A673 (cell line): ENCODE measurements around the gene CPXM2. TPM values are rescaled to one million over a fixed set of nuclear protein-coding genes. Genes with fewer than 3 reads are reported as not detected.

Source experiments
- BruUV-seq: library from RNA; stranded (reverse); fragments of 400-500 nt; replicated peaks from 2 replicates; lab custom pipeline; 2021; lab: Mats Ljungman, UMichigan
- CTCF ChIA-PET: fragments of 300-600 bp; sonication (Branson Sonifier 250); formaldehyde crosslinking; loops from one replicate; lab custom pipeline; 2022; ENCODE audit warnings: antibody characterized with exemption; lab: Charles Lee
- POLR2A ChIA-PET: fragments of 300-600 bp; sonication (Branson Sonifier 250); formaldehyde crosslinking; loops from one replicate; lab custom pipeline; 2022; ENCODE audit warnings: antibody characterized with exemption; ENCODE audit not compliant: low non-redundant PET; lab: Charles Lee
- DNase-seq: peaks from one replicate; pipeline ENCODE4 v3.0.0-alpha.2; 2015; ENCODE audit warnings: low spot score
- H3K27ac ChIP-seq: fragments of 200-600 bp; sonication (generic); 2 replicates; pipeline ENCODE4 v1.5.1; 2016; ENCODE audit warnings: mixed run types, low read depth, mild to moderate bottlenecking, mixed read lengths, antibody characterized with exemption, low read length; ENCODE audit not compliant: poor library complexity, severe bottlenecking
- H3K27me3 ChIP-seq: fragments of 200-600 bp; sonication (generic); replicated peaks from 2 replicates; pipeline ENCODE4 v1.6.1; 2017; ENCODE audit warnings: mixed run types, low read depth, mild to moderate bottlenecking, mixed read lengths, antibody characterized with exemption, low read length; ENCODE audit not compliant: insufficient read depth, poor library complexity
- H3K36me3 ChIP-seq: fragments of 200-600 bp; sonication (generic); 2 replicates; pipeline ENCODE4 v1.6.1; 2016; ENCODE audit warnings: mixed run types, mild to moderate bottlenecking, mixed read lengths, antibody characterized with exemption, low read length; ENCODE audit not compliant: insufficient read depth, poor library complexity, severe bottlenecking
- H3K4me1 ChIP-seq: fragments of 200-600 bp; sonication (generic); 2 replicates; pipeline ENCODE4 v1.6.1; 2017; ENCODE audit warnings: mixed run types, mild to moderate bottlenecking, mixed read lengths, antibody characterized with exemption, low read length; ENCODE audit not compliant: insufficient read depth, poor library complexity, severe bottlenecking
- H3K4me3 ChIP-seq: fragments of 200-600 bp; sonication (generic); 2 replicates; pipeline ENCODE4 v1.5.1; 2016; ENCODE audit warnings: low read depth, mixed run types, mild to moderate bottlenecking, mixed read lengths, low read length; ENCODE audit not compliant: poor library complexity, severe bottlenecking
- H3K9me3 ChIP-seq: fragments of 200-600 bp; sonication (generic); 2 replicates; pipeline ENCODE4 v1.6.1; 2016; ENCODE audit warnings: mixed run types, low read depth, mild to moderate bottlenecking, mixed read lengths, antibody characterized with exemption, low read length; ENCODE audit not compliant: poor library complexity, severe bottlenecking
- EZH2 ChIP-seq: fragments of 200-600 bp; sonication (generic); IDR thresholded peaks from 2 replicates; pipeline ENCODE4 v1.6.1; 2017; ENCODE audit warnings: borderline replicate concordance, low read depth, mild to moderate bottlenecking, mixed read lengths, antibody characterized with exemption, low read length; ENCODE audit not compliant: poor library complexity, severe bottlenecking
- intact Hi-C: fragments of 100-400 bp; cut with micrococcal nuclease; formaldehyde crosslinking; loops from one replicate; pipeline ENCODE4 v1.10.0; 2022; ENCODE audit not compliant: unreplicated experiment
- total RNA-seq: library from RNA; stranded (reverse); gene quantifications from 2 replicates; pipeline ENCODE4 v1.2.3, GENCODE V29; 2021
- TF ChIP-seq, protein P1 (sequence below): fragments of 300-800, 200-600 bp; sonication (generic); conservative IDR thresholded peaks from 2 replicates; pipeline ENCODE4 v1.5.1; 2017; ENCODE audit warnings: low read depth, mild to moderate bottlenecking, antibody characterized with exemption, low read length, moderate library complexity, mixed read lengths

CPXM2 gene
- total RNA-seq, 1 experiment from 2014 or later, result not detected

DNA sequence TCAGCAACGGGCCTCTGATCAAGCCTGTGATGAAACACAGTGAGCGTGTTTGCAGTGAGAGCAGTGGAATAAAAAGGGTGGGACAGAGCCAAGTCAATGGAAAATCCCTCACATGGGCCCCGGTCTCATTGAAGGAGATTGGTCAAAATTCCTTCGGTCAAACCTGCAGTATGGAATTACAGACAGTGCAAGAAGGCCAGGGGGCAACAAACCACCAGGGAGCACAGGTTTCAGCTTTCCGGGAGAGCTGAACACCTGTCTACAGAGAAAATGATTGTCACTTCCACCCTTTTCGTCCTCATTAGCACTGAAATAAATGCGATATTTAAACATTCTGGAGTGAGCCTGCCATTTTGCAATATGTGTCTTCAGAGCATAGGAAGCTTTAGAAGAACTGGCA is 132.6 kb downstream of the CPXM2 start:
- TF ChIP-seq, protein P1, sequence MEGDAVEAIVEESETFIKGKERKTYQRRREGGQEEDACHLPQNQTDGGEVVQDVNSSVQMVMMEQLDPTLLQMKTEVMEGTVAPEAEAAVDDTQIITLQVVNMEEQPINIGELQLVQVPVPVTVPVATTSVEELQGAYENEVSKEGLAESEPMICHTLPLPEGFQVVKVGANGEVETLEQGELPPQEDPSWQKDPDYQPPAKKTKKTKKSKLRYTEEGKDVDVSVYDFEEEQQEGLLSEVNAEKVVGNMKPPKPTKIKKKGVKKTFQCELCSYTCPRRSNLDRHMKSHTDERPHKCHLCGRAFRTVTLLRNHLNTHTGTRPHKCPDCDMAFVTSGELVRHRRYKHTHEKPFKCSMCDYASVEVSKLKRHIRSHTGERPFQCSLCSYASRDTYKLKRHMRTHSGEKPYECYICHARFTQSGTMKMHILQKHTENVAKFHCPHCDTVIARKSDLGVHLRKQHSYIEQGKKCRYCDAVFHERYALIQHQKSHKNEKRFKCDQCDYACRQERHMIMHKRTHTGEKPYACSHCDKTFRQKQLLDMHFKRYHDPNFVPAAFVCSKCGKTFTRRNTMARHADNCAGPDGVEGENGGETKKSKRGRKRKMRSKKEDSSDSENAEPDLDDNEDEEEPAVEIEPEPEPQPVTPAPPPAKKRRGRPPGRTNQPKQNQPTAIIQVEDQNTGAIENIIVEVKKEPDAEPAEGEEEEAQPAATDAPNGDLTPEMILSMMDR, result no peak
- no peak for TF ChIP-seq EZH2
- intact Hi-C loops, result no loop called here
- no TSS peak for BruUV-seq
- H3K9me3 ChIP-seq, result no peaks in the 10 kb centered on the region
- no peak overlapping the region for H3K27ac ChIP-seq
- ChIA-PET CTCF (no interaction called here), POLR2A (no interaction called here)
- no peaks in the 10 kb centered on the region for H3K36me3 ChIP-seq
- DNase-seq, result no peak
- H3K4me1 ChIP-seq, result no peaks in the 10 kb centered on the region
- H3K27me3 ChIP-seq, result peaks cover 46% of the 10 kb centered on the region
- H3K4me3 ChIP-seq, result no peak overlapping the region

DNA sequence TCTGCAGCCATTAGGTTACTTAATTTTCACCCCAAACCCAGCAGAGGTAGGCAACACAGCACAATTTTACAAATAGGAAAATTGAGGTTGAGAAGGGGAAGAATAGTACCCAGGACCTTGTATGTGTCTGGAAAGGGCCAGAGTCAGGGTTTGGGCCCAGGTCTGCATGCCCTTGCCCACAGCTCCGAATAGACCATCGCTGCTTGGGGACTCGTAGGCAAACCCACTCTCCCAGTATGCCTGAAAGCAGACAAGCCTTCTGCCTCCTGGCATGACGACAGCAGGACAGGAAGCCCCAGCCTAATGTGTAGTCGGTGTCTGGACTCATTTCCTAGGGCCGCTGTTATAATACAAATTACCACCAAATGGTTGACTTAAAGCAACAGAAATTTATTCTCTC is 133.8 kb downstream of the CPXM2 start:
- no TSS peak for BruUV-seq
- TF ChIP-seq, protein P1, result no peak
- no peak for TF ChIP-seq EZH2
- DNase-seq, result no peak
- Histone ChIP-seq H3K27me3 (peaks cover 42% of the 10 kb centered on the region), H3K9me3 (no peaks in the 10 kb centered on the region), H3K36me3 (no peaks in the 10 kb centered on the region), H3K4me3 (no peak overlapping the region), H3K27ac (no peak overlapping the region), H3K4me1 (no peaks in the 10 kb centered on the region)
- intact Hi-C loops, result no loop called here
- ChIA-PET CTCF (no interaction called here), POLR2A (no interaction called here)

DNA sequence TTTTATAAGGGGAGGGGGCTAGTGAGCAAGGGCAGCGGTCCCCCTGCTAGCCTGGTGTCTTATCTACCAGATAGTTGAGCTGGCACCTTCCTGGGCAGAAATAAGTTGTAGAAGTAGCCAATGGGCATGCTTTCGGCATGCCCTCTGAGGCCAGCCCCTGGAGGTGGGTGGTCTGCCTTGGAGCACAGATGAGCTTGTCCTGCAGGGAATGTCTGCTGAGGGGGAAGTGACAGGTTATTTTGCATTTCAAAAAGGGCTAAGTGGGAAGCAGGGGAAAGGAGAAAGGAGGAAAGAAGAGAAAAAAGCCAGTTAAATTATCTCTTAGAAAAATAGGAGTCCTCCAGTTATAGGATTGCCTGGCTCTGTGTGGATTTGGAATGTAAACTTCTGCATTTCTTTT is 136.5 kb downstream of the CPXM2 start:
- Histone ChIP-seq H3K4me1 (no peaks in the 10 kb centered on the region), H3K27me3 (peaks cover 39% of the 10 kb centered on the region), H3K36me3 (no peaks in the 10 kb centered on the region), H3K4me3 (no peak overlapping the region), H3K9me3 (no peaks in the 10 kb centered on the region), H3K27ac (no peak overlapping the region)
- POLR2A ChIA-PET, result no interaction called here
- intact Hi-C loops, result no loop called here
- TF ChIP-seq, protein P1, result no peak
- TF ChIP-seq EZH2, result no peak
- CTCF ChIA-PET, result no interaction called here
- BruUV-seq, result no TSS peak
- no peak for DNase-seq
